Retinal pigment epithelial cell (primary cell): ENCODE measurements around the gene ZDHHC4.
A peak's percentile ranks its signal among the peaks of the same experiment; 100 is the strongest.

Experiments used
- DNase-seq: peaks from one replicate; pipeline ENCODE4 v3.0.0-alpha.2; 2010; ENCODE audit warnings: low read depth
- H3K4me3 ChIP-seq: 2 replicates; pipeline ENCODE4 v1.5.1; 2011; ENCODE audit warnings: mild to moderate bottlenecking, low read length, control low read depth, moderate library complexity
- CTCF ChIP-seq: conservative IDR thresholded peaks from 2 replicates; pipeline ENCODE4 v1.5.1; 2011; ENCODE audit warnings: low read depth, low read length, control low read depth, inconsistent platforms

Gene ZDHHC4

DNA sequence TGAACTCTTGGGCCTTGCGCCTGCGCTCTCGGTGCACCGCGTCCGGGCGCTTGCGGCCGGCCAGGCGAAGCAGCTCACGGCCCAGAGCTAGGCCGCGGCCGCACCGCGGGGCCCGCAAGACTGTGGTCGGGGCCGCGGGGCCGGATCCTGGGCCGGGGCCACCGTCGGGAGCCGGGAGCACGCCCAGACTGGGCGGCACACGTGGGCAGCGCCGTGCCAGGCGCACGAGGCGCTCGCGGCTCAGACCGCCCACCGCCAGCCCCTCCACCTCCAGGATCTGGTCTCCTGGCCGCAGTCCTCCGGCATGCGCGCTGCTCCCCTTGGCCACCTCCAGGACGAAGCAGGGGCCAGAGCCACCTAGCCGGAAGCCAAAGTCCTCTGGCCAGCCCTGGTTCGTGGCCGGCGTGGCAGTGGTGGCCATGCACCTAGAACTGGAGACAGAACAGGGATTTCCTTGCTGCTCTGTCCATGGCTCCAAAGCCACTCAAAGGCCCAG, 26.2 kb upstream of the ZDHHC4 start, which contains the start of gene GRID2IP:
Gene GRID2IP (minus strand): TSS at position 446 of the 496 bp plus-strand sequence. CDS start 25 bp downstream, at position 421.
- H3K4me3 ChIP-seq, result no peak within 1 kb of the TSS
- TF ChIP-seq CTCF, result no peak
- DNase-seq, result no peak

DNA sequence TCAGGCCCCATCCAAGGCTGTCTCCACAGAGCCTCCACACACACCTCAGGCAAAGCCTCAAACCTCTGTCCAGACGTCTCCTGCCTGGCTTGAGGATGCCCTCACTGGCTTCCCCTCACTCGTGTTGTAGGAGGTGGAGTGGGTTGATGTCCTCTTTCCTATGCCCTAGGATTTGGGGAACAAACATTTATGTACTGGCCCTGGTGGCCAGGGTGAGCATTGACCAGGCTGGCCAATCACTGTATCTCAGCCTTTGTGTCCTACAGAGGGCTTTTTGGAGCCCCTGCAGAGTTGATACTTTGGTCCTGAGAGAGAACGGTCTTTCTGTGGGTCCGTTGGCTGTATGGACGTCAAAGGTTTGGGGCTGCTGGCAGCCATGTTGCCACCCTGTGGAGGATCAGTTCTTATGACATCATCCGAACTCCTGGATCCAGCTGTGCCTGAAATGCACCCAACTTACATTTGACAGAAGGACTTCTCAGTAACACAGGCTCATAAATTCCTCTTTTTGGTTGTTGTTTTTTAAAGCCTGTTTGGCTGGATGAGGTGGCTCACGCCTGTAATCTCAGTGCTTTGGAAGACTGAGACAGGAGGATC, 23.7 kb upstream of the ZDHHC4 start:
- TF ChIP-seq CTCF, result peak; percentile 16
- DNase-seq, result no peak
- no peak overlapping the region for H3K4me3 ChIP-seq

GRCh38 chr7:6554848-6555247, 22.4 kb upstream of the ZDHHC4 start:
- no peak overlapping the region for H3K4me3 ChIP-seq
- no peak for DNase-seq
- no peak for TF ChIP-seq CTCF

DNA sequence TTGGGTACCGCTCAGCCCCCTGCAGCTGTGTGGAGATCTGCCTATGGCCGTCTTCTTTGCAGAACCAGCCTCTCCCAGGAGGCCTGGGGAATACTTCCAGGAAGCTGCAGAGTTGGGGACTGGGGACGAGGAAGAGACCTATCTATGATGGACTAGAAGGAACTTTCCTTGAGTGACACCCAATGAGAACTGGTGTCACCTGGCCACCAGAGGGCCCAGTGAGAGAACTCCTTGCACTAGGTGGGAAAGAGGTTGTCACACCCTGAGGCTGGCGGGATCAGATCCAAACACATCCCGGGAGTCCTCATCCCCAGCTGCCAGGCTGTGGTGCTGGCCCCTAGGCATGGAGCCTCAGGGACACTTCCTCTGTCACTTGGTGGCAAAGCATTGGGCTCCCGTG, 21.1 kb upstream of the ZDHHC4 start:
- no peak for DNase-seq
- H3K4me3 ChIP-seq, result no peak overlapping the region
- TF ChIP-seq CTCF, result peak; percentile 10

- TF ChIP-seq CTCF, result peak; percentile 38
- DNase-seq, result no peak
- H3K4me3 ChIP-seq, result no peak overlapping the region
Measured at GRCh38 chr7:6558837-6559236, 18.4 kb upstream of the ZDHHC4 start.

DNA sequence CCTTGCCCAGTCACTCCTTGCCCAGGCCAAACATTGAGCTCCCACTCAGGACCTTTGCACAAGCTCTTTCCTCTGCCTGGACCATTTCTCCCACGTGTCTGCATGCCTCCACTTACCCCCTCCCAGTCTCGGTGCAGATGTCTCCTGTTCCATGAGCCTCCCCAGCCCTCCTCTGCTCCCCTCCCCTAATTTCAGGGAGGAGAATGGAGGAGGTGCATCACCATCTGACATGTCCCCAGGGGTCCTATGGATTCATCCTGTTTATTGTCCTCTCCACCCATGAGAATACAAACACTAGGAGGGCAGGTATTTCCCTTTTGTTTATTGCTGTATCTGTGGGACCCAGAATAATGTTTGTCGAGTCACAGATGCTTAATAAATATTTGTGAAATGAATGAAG, 17.4 kb upstream of the ZDHHC4 start:
- TF ChIP-seq CTCF, result no peak
- no peak overlapping the region for H3K4me3 ChIP-seq
- no peak for DNase-seq

DNA sequence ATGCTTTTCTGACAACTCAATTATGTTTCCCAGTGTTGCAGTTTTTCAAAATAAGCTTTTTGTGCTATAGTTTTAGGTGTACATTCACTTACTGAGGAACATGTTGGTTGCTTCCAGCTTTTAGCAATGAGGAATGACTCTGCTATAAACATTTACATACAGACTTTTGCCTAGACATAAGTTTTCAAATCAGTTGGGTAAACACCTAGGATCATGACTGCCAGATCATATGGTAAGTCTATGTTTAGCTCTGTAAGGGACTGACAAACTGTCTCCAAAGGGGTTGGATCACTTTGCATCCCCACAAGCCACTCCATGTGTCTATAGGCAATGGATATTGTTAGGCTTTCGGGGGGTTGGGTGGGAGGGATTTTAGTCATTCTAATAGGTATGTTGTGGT, 15.1 kb upstream of the ZDHHC4 start:
- no peak overlapping the region for H3K4me3 ChIP-seq
- no peak for DNase-seq
- no peak for TF ChIP-seq CTCF
